ENCODE data around the gene SPDL1. TPM values are rescaled to one million over a fixed set of nuclear protein-coding genes. Genes with fewer than 3 reads are reported as not detected.

SPDL1 gene
- total and polyA plus RNA-seq, 2 of the 4 experiments (the other 2 are of a cell fraction) = 18.8 to 29.4 TPM

DNA sequence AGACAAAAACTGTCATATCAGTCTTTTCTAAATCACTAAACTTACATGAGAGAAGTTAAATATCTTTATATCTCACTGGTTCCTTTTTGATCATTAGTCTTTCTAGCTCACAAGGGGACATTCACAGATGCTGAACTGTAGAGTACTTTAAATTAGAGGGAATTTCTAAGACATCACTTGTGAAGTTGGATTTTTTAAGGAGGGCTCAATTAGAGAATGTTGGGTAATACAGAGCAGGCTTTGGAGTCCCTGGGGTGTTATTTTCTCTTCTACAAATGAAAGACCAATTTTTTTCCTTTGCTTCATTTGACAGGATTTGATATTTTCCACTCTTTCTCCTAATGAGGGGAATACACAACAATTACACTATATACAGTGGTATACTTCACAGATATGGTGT is 48.6 kb upstream of the SPDL1 start:
- ATAC-seq (ENCODE audit: low read depth) = no peak
- H3K9ac ChIP-seq (ENCODE audit: low read depth, low read length) = no peak overlapping the region
- no peaks in the 10 kb centered on the region for H3K36me3 ChIP-seq (ENCODE audit: control insufficient read depth, insufficient read depth, low read length)
- no peak overlapping the region for H4K91ac ChIP-seq (ENCODE audit: insufficient read depth, low read depth, low read length)
- H2BK5ac ChIP-seq (ENCODE audit: low read depth, low read length, poor library complexity, severe bottlenecking) = no peak overlapping the region
- in situ Hi-C loops (cut with MboI; ENCODE audit: low sequenced_read_pairs) = no loop called here
- no peak overlapping the region for H3K14ac ChIP-seq (replicated peaks; ENCODE audit: low read depth, low read length)
- no peak overlapping the region for H3K4ac ChIP-seq (ENCODE audit: low read depth, low read length)
- BruUV-seq (replicated peaks) = no TSS peak
- H4K20me1 ChIP-seq (ENCODE audit: insufficient read depth, low read length) = no peaks in the 10 kb centered on the region
- no peak overlapping the region for H2BK120ac ChIP-seq (ENCODE audit: low read depth, low read length)
- no peaks in the 10 kb centered on the region for H3K9me3 ChIP-seq (ENCODE audit: control insufficient read depth, insufficient read depth, low read length)
- H3K27me3 ChIP-seq (ENCODE audit: control insufficient read depth, insufficient read depth, low read length) = no peaks in the 10 kb centered on the region
- H4K8ac ChIP-seq (ENCODE audit: low read depth in 2 of 2, low read length in 2 of 2) = no peak overlapping the region
- H2AFZ ChIP-seq (replicated peaks; ENCODE audit: low read length, poor library complexity) = no peak overlapping the region
- H2AK9ac ChIP-seq (replicated peaks; ENCODE audit: low read depth, low read length, poor library complexity) = no peak overlapping the region
- POLR2A ChIA-PET (ENCODE audit: unreplicated experiment) = no interaction called here
- H3K23ac ChIP-seq (ENCODE audit: low read depth, low read length) = no peak overlapping the region
- no peak overlapping the region for H4K5ac ChIP-seq (ENCODE audit: low read depth, low read length)
- intact Hi-C loops (cut with micrococcal nuclease) = no loop called here
- TF ChIP-seq USF2 (IDR thresholded peaks at IDR 0.05; ENCODE audit: low read depth, low read length) (no peak), POLR2A (IDR thresholded peaks at IDR 0.05; ENCODE audit: low read depth, low read length) (no peak), FOS (IDR thresholded peaks at IDR 0.05; ENCODE audit: low read depth, low read length) (no peak), NFE2L2 (IDR thresholded peaks at IDR 0.05; ENCODE audit: low read depth, low read length) (no peak), RFX5 (IDR thresholded peaks at IDR 0.05; ENCODE audit: low read depth, low read length) (no peak), SMC3 (IDR thresholded peaks at IDR 0.05; ENCODE audit: low read depth, low read length) (no peak), ELK1 (IDR thresholded peaks at IDR 0.05; ENCODE audit: borderline replicate concordance, low read depth, low read length) (no peak), CHD1 (IDR thresholded peaks at IDR 0.05; ENCODE audit: low read depth, low read length) (no peak), BHLHE40 (IDR thresholded peaks at IDR 0.05; ENCODE audit: low read depth, low read length) (no peak), RCOR1 (IDR thresholded peaks at IDR 0.05; ENCODE audit: insufficient replicate concordance, low read length) (no peak)
- TF ChIP-seq, protein P1, sequence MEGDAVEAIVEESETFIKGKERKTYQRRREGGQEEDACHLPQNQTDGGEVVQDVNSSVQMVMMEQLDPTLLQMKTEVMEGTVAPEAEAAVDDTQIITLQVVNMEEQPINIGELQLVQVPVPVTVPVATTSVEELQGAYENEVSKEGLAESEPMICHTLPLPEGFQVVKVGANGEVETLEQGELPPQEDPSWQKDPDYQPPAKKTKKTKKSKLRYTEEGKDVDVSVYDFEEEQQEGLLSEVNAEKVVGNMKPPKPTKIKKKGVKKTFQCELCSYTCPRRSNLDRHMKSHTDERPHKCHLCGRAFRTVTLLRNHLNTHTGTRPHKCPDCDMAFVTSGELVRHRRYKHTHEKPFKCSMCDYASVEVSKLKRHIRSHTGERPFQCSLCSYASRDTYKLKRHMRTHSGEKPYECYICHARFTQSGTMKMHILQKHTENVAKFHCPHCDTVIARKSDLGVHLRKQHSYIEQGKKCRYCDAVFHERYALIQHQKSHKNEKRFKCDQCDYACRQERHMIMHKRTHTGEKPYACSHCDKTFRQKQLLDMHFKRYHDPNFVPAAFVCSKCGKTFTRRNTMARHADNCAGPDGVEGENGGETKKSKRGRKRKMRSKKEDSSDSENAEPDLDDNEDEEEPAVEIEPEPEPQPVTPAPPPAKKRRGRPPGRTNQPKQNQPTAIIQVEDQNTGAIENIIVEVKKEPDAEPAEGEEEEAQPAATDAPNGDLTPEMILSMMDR (conservative IDR thresholded peaks at IDR 0.05; ENCODE audit: low read depth, low read length) = no peak
- no peak overlapping the region for H3K4me2 ChIP-seq (ENCODE audit: low read depth, low read length)
- no peaks in the 10 kb centered on the region for H3K4me1 ChIP-seq (ENCODE audit: control insufficient read depth, insufficient read depth, low read length)
- no peaks in the 10 kb centered on the region for H3K9me1 ChIP-seq (ENCODE audit: insufficient read depth, low read length)
- H2BK20ac ChIP-seq (ENCODE audit: low read depth, low read length) = no peak overlapping the region
- H3K56ac ChIP-seq (ENCODE audit: extremely low read depth, insufficient read depth, low read length) = no peak overlapping the region
- no peak for DNase-seq
- H3K79me1 ChIP-seq (ENCODE audit: low read depth in 1 of 2, low read length in 2 of 2) = no peaks in the 10 kb centered on the region
- dilution Hi-C loops (cut with HindIII; ENCODE audit: low sequenced_read_pairs, unreplicated experiment) = no loop called here
- no peak overlapping the region for H2AK5ac ChIP-seq (ENCODE audit: low read depth, low read length)
- no peak overlapping the region for H3K4me3 ChIP-seq (ENCODE audit: insufficient read depth, low read depth, low read length)
- no peak overlapping the region for H3K18ac ChIP-seq (ENCODE audit: low read depth, low read length)
- CTCF ChIA-PET = interaction anchor here (0.5 kb wide), 1 partner anchor 10 kb away, joined by 3 read pairs; no protein-coding TSS in a partner anchor
- H3K27ac ChIP-seq (ENCODE audit: insufficient read depth, low read length) = no peak overlapping the region
- H2BK15ac ChIP-seq (ENCODE audit: low read depth, low read length) = no peak overlapping the region

Data from IMR-90 (cell line).